H9 (cell line): ENCODE data around the gene MUTYH. TPM values are rescaled to one million over a fixed set of nuclear protein-coding genes. Genes with fewer than 3 reads are reported as not detected.

Experiments used
- DNase-seq: peaks from one replicate; pipeline ENCODE4 v3.0.0-alpha.2; 2017
- H2AFZ ChIP-seq: one replicate; pipeline ENCODE4 v1.6.1; 2013; ENCODE audit warnings: mild to moderate bottlenecking, low read length, control low read depth, moderate library complexity
- H2AK5ac ChIP-seq: 2 replicates; pipeline ENCODE4 v1.6.1; 2013; ENCODE audit warnings: low read length, control low read depth, mixed read lengths; ENCODE audit not compliant: insufficient read length
- H2BK120ac ChIP-seq: one replicate; pipeline ENCODE4 v1.6.1; 2013; ENCODE audit warnings: low read depth, mild to moderate bottlenecking, low read length, control low read depth, inconsistent platforms; ENCODE audit not compliant: poor library complexity, severe bottlenecking
- H2BK12ac ChIP-seq: 2 replicates; pipeline ENCODE4 v1.6.1; 2013; ENCODE audit warnings: low read length, control low read depth, mixed read lengths, low read depth; ENCODE audit not compliant: insufficient read length
- H2BK15ac ChIP-seq: 2 replicates; pipeline ENCODE4 v1.6.1; 2013; ENCODE audit warnings: low read depth, low read length, control low read depth
- H2BK20ac ChIP-seq: one replicate; pipeline ENCODE4 v1.6.1; 2013; ENCODE audit warnings: low read depth, mild to moderate bottlenecking, low read length, control low read depth, inconsistent platforms; ENCODE audit not compliant: poor library complexity, severe bottlenecking
- H2BK5ac ChIP-seq: 2 replicates; pipeline ENCODE4 v1.6.1; 2013; ENCODE audit warnings: low read length, control low read depth, mixed read lengths; ENCODE audit not compliant: insufficient read length
- H3K14ac ChIP-seq: 2 replicates; pipeline ENCODE4 v1.6.1; 2013; ENCODE audit warnings: low read length, control low read depth; ENCODE audit not compliant: insufficient read depth
- H3K18ac ChIP-seq: 2 replicates; pipeline ENCODE4 v1.6.1; 2013; ENCODE audit warnings: low read depth, mild to moderate bottlenecking, mixed read lengths, low read length, control low read depth; ENCODE audit not compliant: insufficient read length
- H3K23ac ChIP-seq: 2 replicates; pipeline ENCODE4 v1.6.1; 2013; ENCODE audit warnings: low read length, control low read depth, mixed read lengths, low read depth; ENCODE audit not compliant: insufficient read length
- H3K23me2 ChIP-seq: 2 replicates; pipeline ENCODE4 v1.6.1; 2013; ENCODE audit warnings: low read depth, mild to moderate bottlenecking, mixed read lengths, low read length, control low read depth; ENCODE audit not compliant: insufficient read length, poor library complexity, severe bottlenecking
- H3K27ac ChIP-seq: 2 replicates; pipeline ENCODE4 v1.5.1; 2013; ENCODE audit warnings: low read length, control low read depth, mixed read lengths, low read depth; ENCODE audit not compliant: insufficient read length
- H3K27me3 ChIP-seq: 2 replicates; pipeline ENCODE4 v1.6.1; 2013; ENCODE audit warnings: low read length, control low read depth, inconsistent platforms; ENCODE audit not compliant: insufficient read depth
- H3K4ac ChIP-seq: 2 replicates; pipeline ENCODE4 v1.6.1; 2013; ENCODE audit warnings: low read depth, mild to moderate bottlenecking, control low read depth, inconsistent platforms, low read length, moderate library complexity
- H3K4me1 ChIP-seq: 2 replicates; pipeline ENCODE4 v1.6.1; 2013; ENCODE audit warnings: low read length, control low read depth, inconsistent platforms; ENCODE audit not compliant: insufficient read depth
- H3K4me2 ChIP-seq: 2 replicates; pipeline ENCODE4 v1.6.1; 2013; ENCODE audit warnings: low read length, control low read depth, mixed read lengths; ENCODE audit not compliant: insufficient read length, insufficient read depth
- H3K56ac ChIP-seq: 2 replicates; pipeline ENCODE4 v1.6.1; 2013; ENCODE audit warnings: low read depth, mild to moderate bottlenecking, mixed read lengths, low read length, control low read depth; ENCODE audit not compliant: insufficient read length
- H3K79me1 ChIP-seq: 2 replicates; pipeline ENCODE4 v1.6.1; 2013; ENCODE audit warnings: low read depth, mild to moderate bottlenecking, moderate library complexity, low read length, control low read depth, inconsistent platforms; ENCODE audit not compliant: insufficient read depth, poor library complexity, severe bottlenecking
- H3K79me2 ChIP-seq: 2 replicates; pipeline ENCODE4 v1.6.1; 2013; ENCODE audit warnings: low read length, control low read depth, inconsistent platforms; ENCODE audit not compliant: insufficient read depth
- H3K9ac ChIP-seq: 2 replicates; pipeline ENCODE4 v1.6.1; 2013; ENCODE audit warnings: low read length, control low read depth, mixed read lengths; ENCODE audit not compliant: insufficient read length; ENCODE audit errors: extremely low read depth
- H3K9me3 ChIP-seq: one replicate; pipeline ENCODE4 v1.6.1; 2013; ENCODE audit warnings: low read depth, low read length, inconsistent platforms; ENCODE audit not compliant: control insufficient read depth
- H3T11ph ChIP-seq: one replicate; pipeline ENCODE4 v1.6.1; 2013; ENCODE audit warnings: mild to moderate bottlenecking, low read length, control low read depth, inconsistent platforms
- H4K20me1 ChIP-seq: one replicate; pipeline ENCODE4 v1.6.1; 2013; ENCODE audit not compliant: control insufficient read depth, insufficient read length, insufficient read depth
- H4K5ac ChIP-seq: 2 replicates; pipeline ENCODE4 v1.6.1; 2013; ENCODE audit warnings: low read depth, mild to moderate bottlenecking, mixed read lengths, low read length, control low read depth; ENCODE audit not compliant: insufficient read length
- H4K8ac ChIP-seq: replicated peaks from 2 replicates; pipeline ENCODE4 v1.6.1; 2013; ENCODE audit warnings: low read length, control low read depth, mixed read lengths, low read depth; ENCODE audit not compliant: insufficient read length
- H4K91ac ChIP-seq: 2 replicates; pipeline ENCODE4 v1.6.1; 2013; ENCODE audit warnings: low read depth, mild to moderate bottlenecking, moderate library complexity, mixed read lengths, low read length, control low read depth; ENCODE audit not compliant: insufficient read length
- H3K27ac Mint-ChIP-seq, 3 experiments: 2 replicates in 2 of 3; 3 replicates in 1 of 3; pipeline ENCODE4 v1.8.0; 2020 to 2021; ENCODE audit warnings: mixed read lengths in 3 of 3, mild to moderate bottlenecking in 1 of 3, moderate library complexity in 1 of 3
- H3K27me3 Mint-ChIP-seq: 2 replicates; pipeline ENCODE4 v1.8.0; 2021; ENCODE audit warnings: low read depth, mild to moderate bottlenecking, moderate library complexity, mixed read lengths
- H3K36me3 Mint-ChIP-seq, 3 experiments: 2 replicates in 2 of 3; 3 replicates in 1 of 3; pipeline ENCODE4 v1.8.0; 2020 to 2021; ENCODE audit warnings: low read depth in 3 of 3, mixed read lengths in 3 of 3; ENCODE audit not compliant: insufficient read depth in 1 of 3
- H3K4me1 Mint-ChIP-seq, 2 experiments: 2 replicates each; pipeline ENCODE4 v1.8.0; 2020; ENCODE audit warnings: mixed read lengths in 2 of 2
- H3K4me3 Mint-ChIP-seq, 2 experiments: 2 replicates in 1 of 2; 3 replicates in 1 of 2; pipeline ENCODE4 v1.8.0; 2020 to 2021; ENCODE audit warnings: mild to moderate bottlenecking in 2 of 2, mixed read lengths in 2 of 2, moderate library complexity in 1 of 2
- H3K9me3 Mint-ChIP-seq, 2 experiments: 2 replicates in 1 of 2; 3 replicates in 1 of 2; pipeline ENCODE4 v1.8.0; 2020; ENCODE audit warnings: mild to moderate bottlenecking in 2 of 2, mixed read lengths in 2 of 2, moderate library complexity in 1 of 2
- WGBS: extraction: QIAGEN DNeasy Blood & Tissue Kit; methylation state at CpG from one replicate; pipeline ENCODE4 v1.1.7; 2013; ENCODE audit warnings: missing lambda C conversion rate, low lambda C conversion rate, mixed read lengths; ENCODE audit not compliant: insufficient read length; ENCODE audit errors: extremely low coverage; 5-methylcytosine and 5-hydroxymethylcytosine counted together
- total RNA-seq: library from RNA; stranded (reverse); gene quantifications from 2 replicates; pipeline ENCODE4 v1.2.1, GENCODE V29; 2021
- TF ChIP-seq, protein P1 (sequence below): fragments of 200-600 bp; sonication (generic); conservative IDR thresholded peaks from 3 replicates; pipeline ENCODE4 v1.8.0; 2021; ENCODE audit warnings: antibody characterized with exemption, mild to moderate bottlenecking

Gene MUTYH
- total RNA-seq, 1 experiment from 2014 or later, result 52.6 TPM

DNA sequence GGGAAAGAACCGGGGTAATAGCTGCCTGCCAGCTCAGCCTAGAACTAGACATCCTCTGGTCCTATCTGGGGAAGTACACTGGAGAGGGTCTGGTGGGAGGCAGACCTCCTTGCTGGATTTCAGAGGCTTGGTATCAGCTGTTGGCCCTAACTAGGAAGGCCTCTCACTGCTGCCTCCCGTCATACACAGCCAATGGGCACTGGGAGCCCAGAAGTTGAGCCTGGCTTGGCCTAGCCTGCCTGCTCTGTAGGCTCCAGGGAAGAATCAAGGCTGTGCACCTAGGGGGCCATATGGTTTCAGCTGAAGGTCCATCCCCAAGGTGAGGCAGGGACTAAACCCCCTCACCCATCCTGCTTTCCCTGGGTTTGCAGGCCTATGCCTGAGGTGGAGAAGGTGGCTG, 4.3 kb upstream of the MUTYH start:
- Histone ChIP-seq H4K5ac (no peak overlapping the region), H2BK120ac (no peak overlapping the region), H2BK5ac (no peak overlapping the region), H3K4me2 (no peak overlapping the region), H3K79me1 (no peaks in the 10 kb centered on the region), H3K4ac (no peak overlapping the region), H2AFZ (no peak overlapping the region), H2AK5ac (no peak overlapping the region), H2BK12ac (no peak overlapping the region), H3K18ac (no peak overlapping the region), H3K4me1 (peaks cover 5% of the 10 kb centered on the region; the same call in 1 of the 2 replicates), H3K27me3 (no peaks in the 10 kb centered on the region), H3K23ac (no peak overlapping the region), H4K20me1 (no peaks in the 10 kb centered on the region), H2BK20ac (no peak overlapping the region), H3K23me2 (no peaks in the 10 kb centered on the region), H3K14ac (no peak overlapping the region), H2BK15ac (no peak overlapping the region), H3K9me3 (no peaks in the 10 kb centered on the region), H3T11ph (no peak overlapping the region), H3K27ac (no peak overlapping the region), H3K56ac (no peak overlapping the region), H4K91ac (no peak overlapping the region), H4K8ac (no peak overlapping the region), H3K9ac (no peak overlapping the region), H3K79me2 (peaks cover 8% of the 10 kb centered on the region; the same call in 1 of the 2 replicates)
- no peak overlapping the region for H3K27ac Mint-ChIP-seq
- no peaks in the 10 kb centered on the region for H3K27me3 Mint-ChIP-seq
- H3K9me3 Mint-ChIP-seq, result 0 out of 5 replicates have a peak, but pooled peaks cover 0 to 3% of the 10 kb centered on the region in 2 experiments
- peaks cover 9 to 10% of the 10 kb centered on the region in 2 experiments for H3K4me1 Mint-ChIP-seq
- TF ChIP-seq, protein P1, sequence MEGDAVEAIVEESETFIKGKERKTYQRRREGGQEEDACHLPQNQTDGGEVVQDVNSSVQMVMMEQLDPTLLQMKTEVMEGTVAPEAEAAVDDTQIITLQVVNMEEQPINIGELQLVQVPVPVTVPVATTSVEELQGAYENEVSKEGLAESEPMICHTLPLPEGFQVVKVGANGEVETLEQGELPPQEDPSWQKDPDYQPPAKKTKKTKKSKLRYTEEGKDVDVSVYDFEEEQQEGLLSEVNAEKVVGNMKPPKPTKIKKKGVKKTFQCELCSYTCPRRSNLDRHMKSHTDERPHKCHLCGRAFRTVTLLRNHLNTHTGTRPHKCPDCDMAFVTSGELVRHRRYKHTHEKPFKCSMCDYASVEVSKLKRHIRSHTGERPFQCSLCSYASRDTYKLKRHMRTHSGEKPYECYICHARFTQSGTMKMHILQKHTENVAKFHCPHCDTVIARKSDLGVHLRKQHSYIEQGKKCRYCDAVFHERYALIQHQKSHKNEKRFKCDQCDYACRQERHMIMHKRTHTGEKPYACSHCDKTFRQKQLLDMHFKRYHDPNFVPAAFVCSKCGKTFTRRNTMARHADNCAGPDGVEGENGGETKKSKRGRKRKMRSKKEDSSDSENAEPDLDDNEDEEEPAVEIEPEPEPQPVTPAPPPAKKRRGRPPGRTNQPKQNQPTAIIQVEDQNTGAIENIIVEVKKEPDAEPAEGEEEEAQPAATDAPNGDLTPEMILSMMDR, result no peak
- H3K36me3 Mint-ChIP-seq, result peaks cover 21 to 55% (median 31%) of the 10 kb centered on the region in 3 experiments
- no CpG with 5 or more reads among the region's 2 CpGs for WGBS
- DNase-seq, result no peak
- no peak overlapping the region for H3K4me3 Mint-ChIP-seq
